Pancreas (tissue), 10 donors: ENCODE measurements around the gene TTC31. TPM values are rescaled to one million over a fixed set of nuclear protein-coding genes. Genes with fewer than 3 reads are reported as not detected.
"Not testable (repeated sequence)": the region's sequence is repeated elsewhere in the genome, so short reads cannot be mapped to it uniquely, and the experiment has no call there.

Experiments
- ATAC-seq, 4 donors: fragments of 200-7000 bp; cut with Tn5 transposase; one replicate each; pipeline versions ENCODE4 v1.8.0 to v1.9.1; 2020; ENCODE audit warnings: mild to moderate bottlenecking in 4 of 4, moderate library complexity in 4 of 4
- DNase-seq, 6 donors: peaks; one replicate each; pipeline ENCODE4 v3.0.0-alpha.2; 2020
- FAIRE-seq: peaks from 2 replicates; lab custom pipeline; 2012; peaks lifted over from hg19 to GRCh38; lab: Jason Lieb, UNC
- H3K27ac ChIP-seq, 4 donors: fragments of 200-600 bp; sonication (generic); 1 replicate in 3 of 4; 2 replicates in 1 of 4; pipeline versions ENCODE4 v1.5.0 to v1.8.0; 2020
- H3K27me3 ChIP-seq, 4 donors: fragments of 200-600 bp; one replicate each; pipeline ENCODE4 v1.8.0; 2021
- H3K36me3 ChIP-seq, 3 donors: fragments of 200-600 bp; sonication (generic) in 1 of 3; one replicate each; pipeline versions ENCODE4 v1.5.0 to v1.8.0; 2020 to 2021
- H3K4me1 ChIP-seq, 3 donors: fragments of 200-600 bp; one replicate each; pipeline ENCODE4 v1.8.0; 2021
- H3K4me3 ChIP-seq, 4 donors: fragments of 200-600 bp; sonication (generic) in 2 of 4; one replicate each; pipeline versions ENCODE4 v1.5.0 to v1.8.0; 2020 to 2021
- H3K9me3 ChIP-seq, 4 donors: fragments of 200-600 bp; one replicate each; pipeline ENCODE4 v1.8.0; 2021
- WGBS, 2 donors: extraction: QIAGEN DNeasy Blood & Tissue Kit; methylation state at CpG; one replicate each; pipeline ENCODE4 v1.1.7; 2013; 5-methylcytosine and 5-hydroxymethylcytosine counted together
- intact Hi-C, 3 donors: fragments of 100-400 bp; cut with DNase I; formaldehyde crosslinking; loops; one replicate each; pipeline versions ENCODE4 v1.11.1 to v1.14.2; 2022
- polyA plus RNA-seq, 2 donors: library from polyadenylated mRNA; stranded (reverse); fragments of 200-250 nt; gene quantifications; one replicate each; pipeline ENCODE4 v1.2.3, GENCODE V29; 2013
- total RNA-seq, 6 donors: library from RNA; stranded (reverse); fragmentation: NEBNext Ultra II Directional in 4 of 6; extraction: Animal tissue kit (Norgen Biotek cat#: 25700) in 4 of 6; gene quantifications; one replicate each; pipeline versions ENCODE4 v1.2.1 to v1.2.4, GENCODE V29; 2021 to 2023
- TF ChIP-seq, protein P1 (sequence below), 4 donors: fragments of 200-600 bp; sonication (generic) in 3 of 4; IDR thresholded peaks; one replicate each; pipeline versions ENCODE4 v1.5.0 to v1.8.0; 2021; ENCODE audit warnings: antibody characterized with exemption in 4 of 4
- donor health status: healthy with polysubstance abuse.
- donor health status: DM: no; HTN: no; CAD: no; lungs with moderate emphysema.
- donor health status: DM: no; HTN: no; CAD: no.
- donor health status: control.
- donor health status: control.
- donor health status: Bipolar disorder and iron deficiency.
- donor health status: DM: yes; HTN: yes; CAD: no.
- donor health status: DM: no; HTN: no; CAD: no.
- donor health status: DM: no; HTN: no; CAD: no.
- donor health status: DM: yes; HTN: yes; CAD: no.

TTC31 gene
- total and polyA plus RNA-seq, 8 donors, result 10.1 to 21.2 (median 12.1) TPM

DNA sequence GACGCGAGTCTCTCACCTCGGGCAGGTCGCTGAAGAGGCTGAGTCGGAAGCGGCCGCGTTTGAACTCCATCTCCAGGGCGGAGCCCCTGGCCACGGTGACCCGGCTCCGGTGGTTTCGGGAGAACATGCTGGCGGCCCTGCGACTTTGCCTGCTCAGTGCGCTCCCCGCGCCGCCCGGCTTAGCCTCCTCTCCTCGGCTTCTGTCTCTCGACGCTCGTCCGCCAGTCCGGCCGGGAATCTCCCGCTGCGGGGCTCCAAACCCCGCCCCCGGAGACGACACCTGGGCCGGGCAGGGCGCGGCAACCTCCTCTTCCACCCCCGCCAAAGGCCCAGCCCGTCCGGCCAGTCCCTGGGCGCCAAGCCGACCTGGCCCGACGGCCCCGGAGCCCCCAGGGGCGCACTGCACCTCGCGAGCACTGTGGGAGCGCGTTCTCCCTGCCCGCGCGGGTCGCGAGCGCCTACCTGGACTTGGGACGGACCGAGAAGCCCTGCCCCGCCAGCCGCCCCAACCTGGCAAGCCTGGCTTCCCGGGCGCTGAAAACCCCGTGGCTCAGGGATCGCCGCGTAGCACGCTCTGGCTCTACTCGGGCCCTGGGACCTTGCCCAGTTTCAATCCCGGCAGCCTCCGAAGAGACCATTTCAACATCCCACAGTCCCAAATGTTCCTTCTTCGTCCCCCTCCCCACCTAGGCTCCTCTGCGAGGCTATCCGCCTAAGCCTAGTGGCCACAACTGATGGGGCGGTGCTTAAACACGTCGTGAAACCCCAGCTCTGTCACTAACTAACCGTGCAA lies 41.0 kb upstream of the TTC31 start, which contains the start of gene RTKN:
RTKN (minus strand) TSS at position 248 of the 793 bp plus-strand sequence; CDS start at position 127, 121 bp downstream.
- H3K27ac ChIP-seq, result peak within 1 kb of the TSS; percentile 94 to 99 (median 98)
- ATAC-seq (peak; percentile 69 to 81 (median 74)), DNase-seq (peak; percentile 78 to 91 (median 84)), FAIRE-seq (no peak)
- WGBS, 2 donors, result 2 to 4% methylated on average over 60 to 75 of the region's 75 CpGs
- intact Hi-C loops, result no loop called here
- TF ChIP-seq, protein P1, sequence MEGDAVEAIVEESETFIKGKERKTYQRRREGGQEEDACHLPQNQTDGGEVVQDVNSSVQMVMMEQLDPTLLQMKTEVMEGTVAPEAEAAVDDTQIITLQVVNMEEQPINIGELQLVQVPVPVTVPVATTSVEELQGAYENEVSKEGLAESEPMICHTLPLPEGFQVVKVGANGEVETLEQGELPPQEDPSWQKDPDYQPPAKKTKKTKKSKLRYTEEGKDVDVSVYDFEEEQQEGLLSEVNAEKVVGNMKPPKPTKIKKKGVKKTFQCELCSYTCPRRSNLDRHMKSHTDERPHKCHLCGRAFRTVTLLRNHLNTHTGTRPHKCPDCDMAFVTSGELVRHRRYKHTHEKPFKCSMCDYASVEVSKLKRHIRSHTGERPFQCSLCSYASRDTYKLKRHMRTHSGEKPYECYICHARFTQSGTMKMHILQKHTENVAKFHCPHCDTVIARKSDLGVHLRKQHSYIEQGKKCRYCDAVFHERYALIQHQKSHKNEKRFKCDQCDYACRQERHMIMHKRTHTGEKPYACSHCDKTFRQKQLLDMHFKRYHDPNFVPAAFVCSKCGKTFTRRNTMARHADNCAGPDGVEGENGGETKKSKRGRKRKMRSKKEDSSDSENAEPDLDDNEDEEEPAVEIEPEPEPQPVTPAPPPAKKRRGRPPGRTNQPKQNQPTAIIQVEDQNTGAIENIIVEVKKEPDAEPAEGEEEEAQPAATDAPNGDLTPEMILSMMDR (IDR thresholded peaks at IDR 0.05), result no peak
- H3K4me3 ChIP-seq, result peak within 1 kb of the TSS; percentile 70 to 80 (median 74)
- no peaks in the 10 kb centered on the region for H3K9me3 ChIP-seq
- no peaks in the 10 kb centered on the region for H3K27me3 ChIP-seq
- peaks cover 0 to 22% (median 9%) of the 10 kb centered on the region in 3 donors for H3K4me1 ChIP-seq
- H3K36me3 ChIP-seq, result no peaks in the 10 kb centered on the region

DNA sequence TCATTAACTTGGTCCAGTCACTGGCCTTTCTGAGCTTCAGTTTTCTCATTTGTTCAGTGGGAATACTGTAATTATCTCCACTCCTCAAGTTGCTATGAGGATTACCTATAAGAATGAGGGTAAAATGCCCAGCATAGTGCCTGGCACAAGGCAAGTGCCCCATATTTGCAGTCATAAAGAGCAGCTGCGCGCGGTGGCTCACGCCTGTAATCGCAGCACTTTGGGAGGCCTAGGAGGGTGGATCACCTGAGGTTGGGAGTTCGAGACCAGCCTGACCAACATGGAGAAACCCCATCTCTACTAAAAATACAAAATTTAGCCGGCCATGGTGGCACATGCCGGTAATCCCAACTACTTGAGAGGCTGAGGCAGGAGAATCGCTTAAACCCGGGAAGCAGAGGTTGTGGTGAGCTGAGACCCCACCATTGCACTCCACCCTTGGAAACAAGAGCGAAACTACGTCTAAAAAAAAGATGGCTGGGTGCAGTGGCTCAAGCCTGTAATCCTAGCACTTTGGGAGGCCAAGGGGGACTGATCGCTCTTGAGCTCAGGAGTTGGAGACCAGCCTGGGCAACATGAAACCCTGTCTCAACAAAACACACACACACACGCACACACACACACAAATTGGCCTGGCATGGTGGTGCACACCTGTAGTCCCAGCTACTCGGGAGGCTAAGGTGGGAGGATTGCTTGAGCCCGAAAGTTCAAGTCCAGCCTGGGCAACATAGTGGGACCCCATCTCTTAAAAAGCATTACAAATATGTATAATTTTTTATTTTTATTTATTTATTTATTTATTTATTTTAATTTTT lies 40.2 kb upstream of the TTC31 start:
- peak overlapping the region; percentile 94 to 99 (median 98) for H3K27ac ChIP-seq
- H3K9me3 ChIP-seq, FAIRE-seq, ATAC-seq, intact Hi-C loops, H3K36me3 ChIP-seq, DNase-seq, H3K27me3 ChIP-seq: not testable (repeated sequence)
- peak overlapping the region in 3 of 4 donors; percentile 70 to 80 (median 71) for H3K4me3 ChIP-seq
- WGBS, 2 donors, result 64 to 65% methylated on average over 16 of the region's 16 CpGs
- H3K4me1 ChIP-seq, result peaks cover 0 to 22% (median 9%) of the 10 kb centered on the region in 3 donors

DNA sequence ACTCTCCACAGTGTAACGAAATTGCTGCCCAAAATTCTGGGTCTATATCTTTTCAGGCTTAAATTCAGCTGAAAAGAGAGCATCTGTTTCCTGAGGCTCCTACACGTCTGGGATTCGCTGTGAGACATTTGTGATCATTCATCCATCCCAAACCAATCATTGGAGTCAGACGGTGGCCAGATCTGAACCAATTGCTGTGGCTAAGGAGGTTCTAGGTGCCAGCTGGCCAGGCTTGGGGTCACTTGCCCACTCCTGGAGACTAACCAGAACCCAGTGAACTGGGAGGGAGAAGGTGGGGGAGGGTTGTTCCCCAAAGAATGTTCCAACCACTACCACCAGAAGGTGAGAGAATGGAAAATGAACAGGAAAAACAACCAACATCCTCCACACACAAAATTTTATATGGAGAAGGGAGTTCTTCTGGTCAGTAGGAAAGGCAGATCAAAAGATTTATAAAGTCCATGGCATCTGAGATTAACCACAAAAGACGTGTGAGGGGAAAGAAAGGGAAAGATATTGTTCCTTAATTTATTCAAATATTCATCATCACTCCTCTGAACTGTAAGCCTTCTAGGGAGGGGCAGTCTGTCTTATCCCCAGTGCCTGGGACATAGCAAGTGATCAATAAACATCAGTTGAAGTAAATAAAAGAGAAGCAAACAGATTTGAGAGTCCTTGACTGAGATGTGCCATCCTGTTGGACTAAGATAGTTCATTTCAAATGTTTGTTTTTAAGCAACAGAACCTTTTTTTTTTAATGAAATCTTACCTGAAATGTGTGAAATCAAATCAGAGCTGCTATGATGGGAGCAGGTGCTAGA lies 38.2 kb upstream of the TTC31 start:
- Histone ChIP-seq H3K27ac (peak overlapping the region in 1 of 4 donors; percentile 5), H3K27me3 (no peaks in the 10 kb centered on the region), H3K36me3 (no peaks in the 10 kb centered on the region), H3K4me1 (peaks cover 0 to 7% (median 2%) of the 10 kb centered on the region in 3 donors), H3K4me3 (no peak overlapping the region), H3K9me3 (no peaks in the 10 kb centered on the region)
- DNase-seq (no peak), FAIRE-seq (no peak), ATAC-seq (no peak)
- WGBS, 2 donors, result 47 to 51% methylated on average over 5 of the region's 5 CpGs
- TF ChIP-seq, protein P1 (IDR thresholded peaks at IDR 0.05), result no peak
- intact Hi-C loops, result no loop called here

DNA sequence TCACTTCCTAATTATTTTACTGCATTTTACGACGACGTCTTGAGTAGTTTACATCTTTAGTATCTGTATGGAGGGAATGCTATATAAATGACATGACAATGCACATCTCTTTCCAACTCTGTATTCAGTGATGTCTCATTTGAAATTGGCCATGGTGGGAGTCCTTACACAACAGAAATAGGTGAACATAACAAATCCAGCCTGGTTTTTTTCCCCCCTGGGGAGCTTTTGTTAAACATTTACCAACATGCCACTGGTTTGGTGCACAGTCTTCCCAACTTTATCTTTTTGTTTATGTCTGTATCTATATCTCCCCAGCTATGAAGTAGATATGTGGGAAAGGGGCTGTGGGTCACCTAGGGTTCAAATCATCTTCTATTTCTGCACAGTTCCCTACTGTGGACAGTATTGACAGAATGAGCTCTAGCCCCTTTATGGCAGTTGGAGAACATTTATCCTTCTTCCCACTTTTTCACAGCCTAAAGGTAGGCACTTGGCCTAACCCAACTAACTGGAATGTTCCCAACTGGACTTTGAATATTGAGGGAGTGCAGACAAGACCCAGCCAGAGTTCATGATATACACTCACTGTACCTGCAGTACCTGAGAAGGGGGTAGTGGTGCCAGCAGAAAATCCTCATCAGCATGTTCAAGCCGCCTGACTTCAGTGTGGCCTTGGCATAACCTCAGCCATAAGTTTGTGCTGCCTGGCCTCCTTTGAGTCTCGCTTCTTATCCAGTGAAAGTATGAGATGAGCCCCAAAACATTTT lies 35.5 kb upstream of the TTC31 start:
- no peaks in the 10 kb centered on the region for H3K9me3 ChIP-seq
- DNase-seq (no peak), FAIRE-seq (no peak), ATAC-seq (peak; percentile 45 to 71 (median 64))
- intact Hi-C loops, result no loop called here
- peaks cover 0 to 4% (median 0%) of the 10 kb centered on the region in 3 donors for H3K4me1 ChIP-seq
- no peak overlapping the region for H3K27ac ChIP-seq
- TF ChIP-seq, protein P1 (IDR thresholded peaks at IDR 0.05), result no peak
- no peaks in the 10 kb centered on the region for H3K27me3 ChIP-seq
- WGBS, 2 donors, result 56 to 58% methylated on average over 5 of the region's 5 CpGs
- H3K4me3 ChIP-seq, result no peak overlapping the region
- no peaks in the 10 kb centered on the region for H3K36me3 ChIP-seq
